Measurements from ENCODE around the gene MBD2. TPM values are rescaled to one million over a fixed set of nuclear protein-coding genes. Genes with fewer than 3 reads are reported as not detected.
"Not testable (repeated sequence)": the region's sequence is repeated elsewhere in the genome, so short reads cannot be mapped to it uniquely, and the experiment has no call there.

Gene MBD2
- total and polyA plus RNA-seq, 5 donors = 27.3 to 68.2 (median 55.8) TPM

DNA sequence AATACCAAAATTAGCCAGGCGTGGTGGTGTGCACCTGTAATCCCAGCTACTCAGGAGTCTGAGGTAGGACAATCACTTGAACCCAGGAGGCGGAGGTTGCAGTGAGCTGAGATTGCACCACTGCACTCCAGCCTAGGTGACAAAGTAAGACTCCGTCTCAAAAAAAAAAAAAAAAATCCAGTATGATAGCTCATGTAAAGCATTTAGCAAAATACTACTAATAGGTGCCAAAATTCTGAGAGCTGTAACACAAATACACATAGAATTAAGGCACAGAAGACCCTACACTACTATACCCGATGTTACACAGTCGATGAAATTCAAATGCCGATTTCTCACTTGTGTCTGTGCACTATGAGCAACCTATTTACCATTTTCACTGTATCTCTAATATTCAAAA lies 5.7 kb downstream of the MBD2 start:
- H3K27ac ChIP-seq (ENCODE audit: low read length); intact Hi-C loops (cut with DNase I); H3K4me1 ChIP-seq (ENCODE audit: control insufficient read depth, insufficient read depth, low read length); H3K9me3 ChIP-seq (ENCODE audit: control insufficient read depth, low read length); H3K27me3 ChIP-seq (ENCODE audit: control insufficient read depth, insufficient read depth); DNase-seq; ATAC-seq; H3K4me3 ChIP-seq (ENCODE audit: low read length): not testable (repeated sequence)
- WGBS = 91% methylated on average over 6 of the region's 6 CpGs

DNA sequence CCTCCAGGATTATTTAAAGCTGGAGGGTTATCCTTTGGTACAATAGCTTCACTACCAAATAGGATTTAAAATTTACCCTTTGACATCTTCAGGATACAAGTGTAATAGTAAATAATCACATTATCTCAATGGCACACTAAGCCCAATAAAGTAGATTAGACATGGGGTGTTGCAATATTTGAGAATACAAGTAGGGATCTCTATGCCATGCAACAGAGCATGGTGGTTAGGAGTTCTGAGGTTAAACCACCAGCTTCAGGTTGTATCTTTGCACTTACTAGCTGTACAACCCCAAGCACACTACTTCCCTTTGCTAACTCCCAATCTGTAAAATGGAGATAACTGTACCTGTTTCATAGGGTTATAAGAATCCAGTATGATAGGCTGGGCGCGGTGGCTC lies 6.2 kb downstream of the MBD2 start:
- DNase-seq (no peak), ATAC-seq (no peak)
- Histone ChIP-seq H3K4me3 (ENCODE audit: low read length) (no peak overlapping the region), H3K27ac (ENCODE audit: low read length) (no peak overlapping the region), H3K27me3 (ENCODE audit: control insufficient read depth, insufficient read depth) (no peaks in the 10 kb centered on the region), H3K9me3 (ENCODE audit: control insufficient read depth, low read length) (no peaks in the 10 kb centered on the region), H3K4me1 (ENCODE audit: control insufficient read depth, insufficient read depth, low read length) (no peaks in the 10 kb centered on the region)
- intact Hi-C loops (cut with DNase I) = no loop called here
- WGBS = 97% methylated on average over 2 of the region's 2 CpGs

DNA sequence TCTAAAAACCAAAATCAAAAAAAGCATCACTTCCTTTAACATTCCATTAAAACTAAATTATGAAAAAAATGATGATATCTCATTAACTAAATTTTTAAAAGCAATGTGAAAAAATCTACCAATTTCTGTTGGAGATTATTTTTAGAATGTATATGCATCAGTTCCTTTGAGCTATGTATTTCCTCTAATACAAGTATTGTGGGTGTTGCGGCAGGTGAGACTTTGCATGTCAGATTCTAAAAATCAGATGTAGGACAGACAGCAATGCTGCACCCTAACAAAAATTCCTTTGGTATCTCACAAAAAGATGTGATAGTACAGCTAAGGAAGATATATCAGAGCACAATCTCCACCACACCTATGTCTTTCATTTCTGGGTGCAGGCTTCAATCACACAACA lies 6.8 kb downstream of the MBD2 start:
- DNase-seq = no peak
- WGBS = 93% methylated on average over 1 of the region's 1 CpG
- Histone ChIP-seq H3K27ac (ENCODE audit: low read length) (no peak overlapping the region), H3K4me1 (ENCODE audit: control insufficient read depth, insufficient read depth, low read length) (no peaks in the 10 kb centered on the region), H3K4me3 (ENCODE audit: low read length) (no peak overlapping the region), H3K27me3 (ENCODE audit: control insufficient read depth, insufficient read depth) (no peaks in the 10 kb centered on the region), H3K9me3 (ENCODE audit: control insufficient read depth, low read length) (no peaks in the 10 kb centered on the region)
- no peak for ATAC-seq
- intact Hi-C loops (cut with DNase I) = no loop called here

DNA sequence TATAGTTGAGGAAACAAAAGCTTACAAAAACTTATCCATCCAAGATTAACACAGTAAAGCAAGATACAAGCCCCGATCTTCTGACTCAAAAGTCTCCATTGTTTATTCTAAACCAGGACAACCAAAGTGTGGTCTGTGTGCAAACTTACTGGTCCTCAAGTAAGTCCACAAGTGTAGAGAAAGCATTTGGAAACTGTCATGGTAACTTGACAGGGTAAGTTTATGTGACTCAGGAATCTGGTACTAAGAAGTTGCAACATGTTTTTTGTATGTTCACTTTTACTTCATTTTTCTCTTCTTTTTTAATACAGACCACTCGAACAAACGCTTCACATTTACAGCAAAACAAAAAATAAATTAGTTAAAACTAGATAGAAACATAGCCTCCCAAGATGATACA lies 9.4 kb downstream of the MBD2 start:
- no peaks in the 10 kb centered on the region for H3K9me3 ChIP-seq (ENCODE audit: control insufficient read depth, low read length)
- no peaks in the 10 kb centered on the region for H3K27me3 ChIP-seq (ENCODE audit: control insufficient read depth, insufficient read depth)
- H3K4me1 ChIP-seq (ENCODE audit: control insufficient read depth, insufficient read depth, low read length) = peaks cover 3% of the 10 kb centered on the region
- intact Hi-C loops (cut with DNase I) = no loop called here
- DNase-seq (no peak), ATAC-seq (no peak)
- no peak overlapping the region for H3K27ac ChIP-seq (ENCODE audit: low read length)
- WGBS = 90% methylated on average over 3 of the region's 3 CpGs
- H3K4me3 ChIP-seq (ENCODE audit: low read length) = no peak overlapping the region

DNA sequence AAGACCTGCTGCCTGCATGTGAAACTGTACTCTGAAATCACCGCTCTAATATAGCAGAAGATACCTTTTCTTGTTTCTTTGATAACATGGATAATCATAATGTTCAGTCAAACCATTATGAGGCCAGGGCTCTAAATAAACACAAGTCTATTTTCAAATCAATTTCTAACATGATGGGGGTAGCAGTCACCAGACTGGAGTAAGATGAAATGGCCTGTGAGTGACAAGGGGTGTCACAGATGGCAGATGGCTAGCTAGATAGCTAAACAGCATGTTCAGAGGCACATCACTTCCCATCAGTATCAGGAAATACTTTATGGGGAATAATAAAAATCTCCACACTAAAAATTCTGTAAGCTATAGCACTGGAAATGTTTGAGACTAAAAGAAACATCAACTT lies 14.0 kb downstream of the MBD2 start:
- intact Hi-C loops (cut with DNase I) = no loop called here
- H3K4me3 ChIP-seq (ENCODE audit: low read length) = no peak overlapping the region
- no peaks in the 10 kb centered on the region for H3K9me3 ChIP-seq (ENCODE audit: control insufficient read depth, low read length)
- DNase-seq (no peak), ATAC-seq (no peak)
- H3K4me1 ChIP-seq (ENCODE audit: control insufficient read depth, insufficient read depth, low read length) = peaks cover 9% of the 10 kb centered on the region
- WGBS = 93% methylated on average over 1 of the region's 1 CpG
- no peak overlapping the region for H3K27ac ChIP-seq (ENCODE audit: low read length)
- no peaks in the 10 kb centered on the region for H3K27me3 ChIP-seq (ENCODE audit: control insufficient read depth, insufficient read depth)

DNA sequence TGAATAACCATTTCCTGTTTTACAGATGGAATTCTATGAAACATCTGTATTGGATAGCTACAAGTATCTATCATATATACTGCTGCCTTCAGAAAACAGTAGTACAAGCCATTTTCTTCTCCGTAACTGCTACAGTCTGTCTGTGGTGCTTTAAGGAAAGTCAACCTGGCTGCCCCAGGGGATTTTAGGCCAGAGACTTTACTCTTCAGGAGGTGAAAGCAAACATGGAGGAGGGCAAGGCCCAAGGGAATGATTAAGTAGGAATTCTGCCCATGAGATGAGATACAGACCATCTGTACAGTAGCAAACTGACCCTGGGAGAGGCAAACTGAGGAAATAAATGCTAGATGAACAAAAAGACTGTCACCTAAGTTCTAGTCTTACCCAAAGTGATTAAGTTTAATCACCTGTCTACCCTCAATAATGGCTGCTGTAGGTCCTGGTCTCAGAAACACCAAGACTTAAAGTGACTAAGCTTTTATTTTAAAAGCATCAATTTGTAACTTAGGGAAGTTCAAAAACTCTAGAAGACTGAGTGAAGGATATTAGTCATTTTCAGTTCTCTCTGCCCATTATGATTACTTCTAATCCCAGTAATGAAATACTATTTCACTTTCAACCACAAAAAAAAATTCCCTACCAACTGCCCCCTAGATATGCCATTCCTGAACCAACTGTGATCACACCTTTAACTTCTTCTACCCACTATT lies 14.8 kb downstream of the MBD2 start:
- Histone ChIP-seq H3K4me3 (ENCODE audit: low read length) (no peak overlapping the region), H3K4me1 (ENCODE audit: control insufficient read depth, insufficient read depth, low read length) (peaks cover 9% of the 10 kb centered on the region), H3K9me3 (ENCODE audit: control insufficient read depth, low read length) (no peaks in the 10 kb centered on the region), H3K27me3 (ENCODE audit: control insufficient read depth, insufficient read depth) (no peaks in the 10 kb centered on the region), H3K27ac (ENCODE audit: low read length) (no peak overlapping the region)
- intact Hi-C loops (cut with DNase I) = no loop called here
- 77% methylated on average over 1 of the region's 1 CpG for WGBS
- DNase-seq (no peak), ATAC-seq (no peak)

DNA sequence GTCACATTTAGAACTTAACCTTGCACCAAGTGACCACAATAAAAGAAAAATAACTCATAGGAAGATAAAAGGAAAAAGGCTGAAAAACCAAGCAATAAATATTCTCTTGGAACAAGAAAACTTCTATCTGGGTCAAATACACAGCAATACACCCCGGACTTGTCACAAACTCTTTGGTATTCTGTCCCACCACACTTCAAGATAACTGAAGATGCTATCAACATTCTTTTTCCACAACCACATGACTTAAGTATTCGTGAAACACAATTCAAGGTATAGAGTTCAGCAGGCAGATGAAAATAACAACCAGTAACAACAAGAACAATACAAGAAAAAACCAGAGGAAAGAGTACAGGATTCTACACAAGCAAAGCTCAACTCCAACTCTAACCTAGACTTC lies 18.0 kb downstream of the MBD2 start:
- H3K4me3 ChIP-seq (ENCODE audit: low read length) = no peak overlapping the region
- 28% methylated on average over 2 of the region's 2 CpGs for WGBS
- intact Hi-C loops (cut with DNase I) = no loop called here

DNA sequence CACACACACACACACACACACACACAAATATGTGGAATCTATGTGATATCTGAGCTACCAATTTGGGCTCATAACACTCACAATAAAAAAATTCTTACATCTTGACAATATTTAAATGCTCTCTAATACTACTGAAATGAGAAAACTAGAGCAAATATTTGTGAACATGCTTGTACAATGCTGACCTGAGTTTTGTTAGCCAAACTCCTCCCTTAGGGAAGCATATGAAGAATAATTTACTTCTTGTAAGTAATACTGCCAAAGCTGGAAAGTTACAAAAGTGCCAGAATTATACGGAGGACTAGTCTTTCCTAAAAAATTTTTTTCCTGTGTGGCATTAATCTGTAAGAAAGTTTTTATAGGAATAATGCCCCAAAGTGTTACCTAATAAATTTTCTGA lies 18.5 kb downstream of the MBD2 start:
- peak in 1 of 2 donors; percentile 36 for ATAC-seq
- 24% methylated on average over 1 of the region's 1 CpG for WGBS

More for the DNA sequence above, 18.0 kb downstream of the MBD2 start:
- Histone ChIP-seq H3K9me3 (ENCODE audit: control insufficient read depth, low read length) (no peaks in the 10 kb centered on the region), H3K27me3 (ENCODE audit: control insufficient read depth, insufficient read depth) (no peaks in the 10 kb centered on the region), H3K27ac (ENCODE audit: low read length) (no peak overlapping the region), H3K4me1 (ENCODE audit: control insufficient read depth, insufficient read depth, low read length) (peaks cover 9% of the 10 kb centered on the region)
- DNase-seq (no peak), ATAC-seq (no peak)

GRCh38 chr18:54205448-54205847 lies 19.0 kb downstream of the MBD2 start:
- ATAC-seq = peak; percentile 44 to 66
- intact Hi-C loops (cut with DNase I); H3K4me1 ChIP-seq (ENCODE audit: control insufficient read depth, insufficient read depth, low read length); H3K9me3 ChIP-seq (ENCODE audit: control insufficient read depth, low read length); H3K27me3 ChIP-seq (ENCODE audit: control insufficient read depth, insufficient read depth); H3K4me3 ChIP-seq (ENCODE audit: low read length); H3K27ac ChIP-seq (ENCODE audit: low read length): not testable (repeated sequence)
- peak in 1 of 3 donors; percentile 47 for DNase-seq
- 76% methylated on average over 6 of the region's 6 CpGs for WGBS

More for the DNA sequence above, 18.5 kb downstream of the MBD2 start:
- no peak overlapping the region for H3K4me3 ChIP-seq (ENCODE audit: low read length)
- H3K27ac ChIP-seq (ENCODE audit: low read length) = no peak overlapping the region
- H3K27me3 ChIP-seq (ENCODE audit: control insufficient read depth, insufficient read depth) = no peaks in the 10 kb centered on the region
- H3K4me1 ChIP-seq (ENCODE audit: control insufficient read depth, insufficient read depth, low read length) = peaks cover 9% of the 10 kb centered on the region
- DNase-seq = no peak
- intact Hi-C loops (cut with DNase I) = no loop called here
- no peaks in the 10 kb centered on the region for H3K9me3 ChIP-seq (ENCODE audit: control insufficient read depth, low read length)

DNA sequence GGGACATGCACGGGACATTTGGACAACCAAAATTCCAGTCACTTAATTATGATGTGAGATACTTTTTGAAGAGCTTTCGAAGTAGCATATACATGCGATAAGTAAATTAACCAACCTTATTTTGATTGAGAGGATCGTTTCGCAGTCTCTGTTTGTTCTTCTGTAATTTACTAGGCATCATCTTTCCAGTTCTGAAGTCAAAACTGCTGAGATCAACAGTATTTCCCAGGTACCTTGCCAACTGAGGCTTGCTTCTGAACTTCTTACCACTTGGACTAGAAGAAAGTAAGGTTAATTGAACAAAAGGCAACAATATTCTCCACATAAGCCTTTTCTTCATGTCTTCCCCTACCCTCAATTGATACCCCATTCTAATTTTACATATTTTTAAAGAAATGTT lies 19.6 kb downstream of the MBD2 start:
- Histone ChIP-seq H3K27ac (ENCODE audit: low read length) (no peak overlapping the region), H3K9me3 (ENCODE audit: control insufficient read depth, low read length) (no peaks in the 10 kb centered on the region), H3K4me3 (ENCODE audit: low read length) (no peak overlapping the region), H3K4me1 (ENCODE audit: control insufficient read depth, insufficient read depth, low read length) (peaks cover 7% of the 10 kb centered on the region), H3K27me3 (ENCODE audit: control insufficient read depth, insufficient read depth) (no peaks in the 10 kb centered on the region)
- 96% methylated on average over 5 of the region's 5 CpGs for WGBS
- DNase-seq (no peak), ATAC-seq (no peak)
- intact Hi-C loops (cut with DNase I) = no loop called here

- Histone ChIP-seq H3K27ac (ENCODE audit: low read length) (no peak overlapping the region), H3K4me1 (ENCODE audit: control insufficient read depth, insufficient read depth, low read length) (peaks cover 5% of the 10 kb centered on the region), H3K4me3 (ENCODE audit: low read length) (no peak overlapping the region), H3K9me3 (ENCODE audit: control insufficient read depth, low read length) (no peaks in the 10 kb centered on the region), H3K27me3 (ENCODE audit: control insufficient read depth, insufficient read depth) (no peaks in the 10 kb centered on the region)
- ATAC-seq = no peak
- DNase-seq = no peak
- intact Hi-C loops (cut with DNase I) = no loop called here
Measured at GRCh38 chr18:54203914-54204313, 20.6 kb downstream of the MBD2 start.

DNA sequence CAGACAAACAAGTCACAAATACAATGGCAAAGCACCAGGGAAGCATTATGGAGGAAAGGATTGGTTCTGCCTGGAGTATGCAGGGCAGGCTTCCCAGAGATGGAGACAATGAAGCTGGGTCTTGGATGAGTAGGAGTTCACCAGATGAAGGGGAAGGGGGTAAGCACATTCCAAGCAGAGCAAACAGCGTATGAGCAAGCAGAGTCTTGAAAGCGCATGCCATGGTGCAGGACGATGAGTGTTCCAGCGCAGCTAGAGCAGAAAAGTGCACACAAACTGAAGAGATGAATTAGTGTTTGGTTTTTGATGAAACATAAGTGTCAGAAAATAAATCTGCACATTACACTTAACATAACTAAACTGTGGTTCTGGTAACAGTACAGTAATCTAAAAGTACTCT lies 21.6 kb downstream of the MBD2 start:
- no peak for ATAC-seq
- Histone ChIP-seq H3K27me3 (ENCODE audit: control insufficient read depth, insufficient read depth) (no peaks in the 10 kb centered on the region), H3K9me3 (ENCODE audit: control insufficient read depth, low read length) (no peaks in the 10 kb centered on the region), H3K27ac (ENCODE audit: low read length) (no peak overlapping the region), H3K4me3 (ENCODE audit: low read length) (no peak overlapping the region), H3K4me1 (ENCODE audit: control insufficient read depth, insufficient read depth, low read length) (peaks cover 5% of the 10 kb centered on the region)
- no peak for DNase-seq
- intact Hi-C loops (cut with DNase I) = no loop called here
- WGBS = 98% methylated on average over 4 of the region's 4 CpGs
